Activated CD4-positive, alpha-beta T cell treated with anti-CD3 and anti-CD28 coated beads for 24 hours (primary cell): ENCODE data around the gene SLC22A12.

ENCODE experiments used
- DNase-seq, 2 donors: peaks; one replicate each; pipeline ENCODE4 v3.0.0-alpha.2; 2020; ENCODE audit warnings: low read depth in 2 of 2

SLC22A12 gene

DNA sequence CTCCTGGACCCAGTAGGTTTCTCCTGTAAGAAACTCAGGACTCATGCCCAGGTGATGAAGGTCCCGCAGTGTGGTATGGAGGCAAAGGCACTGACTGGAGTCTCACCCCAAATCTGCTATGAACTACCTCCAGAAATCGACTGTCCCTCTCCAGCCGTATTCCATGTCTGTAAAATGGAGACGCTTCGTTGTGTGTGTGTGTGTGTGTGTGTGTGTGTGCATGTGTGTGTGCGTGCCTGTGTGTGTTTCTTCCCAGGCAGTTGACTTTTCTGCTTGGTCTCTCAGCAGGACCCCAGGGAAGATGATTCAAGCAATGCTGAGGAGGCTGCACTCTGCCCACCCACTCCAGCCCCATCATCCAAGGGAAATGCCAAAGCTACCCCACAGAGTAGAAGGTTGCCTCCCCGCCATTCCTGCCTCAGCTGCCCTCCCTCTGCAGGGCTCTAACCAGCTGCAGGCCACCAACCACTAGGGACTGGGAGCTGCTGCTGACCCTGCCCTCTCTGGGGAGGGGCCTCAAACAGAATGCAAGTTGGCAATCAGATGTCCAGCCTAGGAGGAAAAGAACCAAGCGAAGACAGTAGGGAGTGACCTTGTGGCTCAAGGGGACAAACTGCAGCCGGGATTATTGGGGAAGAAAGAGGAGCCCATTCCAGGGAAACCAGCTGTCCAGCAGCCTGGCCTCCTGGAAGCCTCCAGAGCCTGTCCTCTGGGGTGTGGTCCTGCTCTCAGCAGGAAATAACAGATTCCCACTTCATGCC is 56.2 kb downstream of the SLC22A12 start:
- DNase-seq, result no peak

- no peak for DNase-seq
Measured at GRCh38 chr11:64648551-64648950, 57.5 kb downstream of the SLC22A12 start.

DNA sequence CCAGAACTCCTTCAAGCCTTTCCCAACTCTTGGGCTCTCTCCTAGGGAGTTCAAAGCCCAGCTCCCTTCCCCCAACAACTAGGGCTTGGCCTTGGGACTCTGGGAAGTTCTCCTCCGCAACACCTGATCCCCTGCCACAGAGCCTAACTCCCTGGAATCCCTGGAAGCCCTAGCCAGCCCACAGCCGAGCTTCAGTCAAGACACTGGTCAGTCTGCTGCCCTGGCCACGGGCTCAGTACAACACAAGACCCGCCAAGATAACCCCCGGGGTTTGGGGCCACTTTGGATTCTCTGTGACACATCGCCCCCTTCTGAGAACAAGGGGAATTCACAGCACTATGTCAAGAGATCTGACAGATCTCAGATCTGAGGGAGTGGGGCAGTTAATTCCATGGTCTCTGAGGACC is 58.3 kb downstream of the SLC22A12 start:
- no peak for DNase-seq

DNA sequence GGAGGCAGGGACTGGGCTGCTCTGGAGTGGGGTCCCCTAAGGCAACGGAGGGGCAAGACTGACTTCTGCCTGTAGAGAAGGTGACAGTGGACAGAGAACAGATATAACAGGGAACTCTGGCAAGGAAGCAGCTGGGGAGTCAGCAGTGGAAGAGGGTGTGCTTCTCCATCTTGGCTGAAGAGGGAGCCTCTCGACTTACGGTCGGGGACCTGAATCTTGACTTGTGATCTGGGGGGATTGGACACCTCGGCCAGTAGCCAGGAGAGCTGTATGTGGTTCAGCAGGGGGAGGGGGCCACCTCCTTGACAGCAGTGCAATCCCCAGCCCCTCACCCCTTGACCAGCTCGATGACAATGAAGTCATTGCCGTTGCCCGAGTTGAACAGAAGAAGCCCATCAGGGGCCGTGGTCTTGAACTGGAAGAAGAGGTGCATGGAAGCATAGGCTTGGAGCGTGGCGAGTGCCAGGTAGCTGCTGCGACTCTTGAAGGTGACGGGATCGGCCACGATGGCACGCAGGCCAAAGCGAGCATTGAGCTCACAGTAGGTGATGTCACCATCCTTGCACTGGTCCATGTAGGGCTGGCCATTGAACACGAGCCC is 60.0 kb downstream of the SLC22A12 start:
- DNase-seq, result no peak
